GM10266 (cell line): ENCODE measurements around the gene RHBDF2.

Experiments
- DNase-seq: peaks from one replicate; pipeline ENCODE4 v3.0.0; 2012; ENCODE audit errors: extremely low spot score
- CTCF ChIP-seq: IDR thresholded peaks from 2 replicates; pipeline ENCODE4 v1.5.1; 2012; ENCODE audit warnings: mild to moderate bottlenecking, low read depth; ENCODE audit not compliant: control insufficient read depth, insufficient read depth; ENCODE audit errors: missing control alignments

RHBDF2 gene

GRCh38 chr17:76453431-76453743 lies 47.8 kb downstream of the RHBDF2 start:
- no peak for DNase-seq
- no peak for TF ChIP-seq CTCF

- DNase-seq: peak; percentile 98
- peak; percentile 54 for TF ChIP-seq CTCF
These were observed 48.4 kb downstream of the RHBDF2 start, which contains the start of gene UBE2O for GRCh38 chr17:76452660-76453430. Gene UBE2O, minus strand, starts transcription at chr17:76453152. Its CDS starts 11 bp downstream, at chr17:76453141.

GRCh38 chr17:76452127-76452659 lies 49.0 kb downstream of the RHBDF2 start:
- DNase-seq: no peak
- TF ChIP-seq CTCF: no peak

- DNase-seq: no peak
- no peak for TF ChIP-seq CTCF
These were observed 49.7 kb downstream of the RHBDF2 start for GRCh38 chr17:76451506-76451905.

- DNase-seq: no peak
- no peak for TF ChIP-seq CTCF
These were observed 52.1 kb downstream of the RHBDF2 start for GRCh38 chr17:76449126-76449525.

- no peak for DNase-seq
- TF ChIP-seq CTCF: no peak
These were observed 53.1 kb downstream of the RHBDF2 start for GRCh38 chr17:76447931-76448652.
